GM12878 (cell line): ENCODE results near the gene FDXR. TPM values are rescaled to one million over a fixed set of nuclear protein-coding genes. Genes with fewer than 3 reads are reported as not detected.

ENCODE experiments used
- ATAC-seq: fragments of 200-7000 bp; cut with Tn5 transposase; 3 replicates; pipeline ENCODE4 v1.9.1; 2020; ENCODE audit warnings: mild to moderate bottlenecking, moderate library complexity
- BruUV-seq: library from RNA; stranded (reverse); fragments of 400-500 nt; replicated peaks from 2 replicates; lab custom pipeline; 2021; lab: Mats Ljungman, UMichigan
- CTCF ChIA-PET: fragments of 300-600 bp; sonication (Branson Sonifier 250); formaldehyde crosslinking; extraction: SDS; loops from one replicate; lab custom pipeline; 2021; ENCODE audit warnings: inconsistent platforms; lab: Yijun Ruan, JAX
- POLR2A ChIA-PET: fragments of 350-600 bp; formaldehyde crosslinking; extraction: SDS; loops from one replicate; lab custom pipeline; 2021; ENCODE audit warnings: inconsistent platforms; lab: Charles Lee
- RAD21 ChIA-PET: fragments of 300-600 bp; sonication (Branson Sonifier 250); formaldehyde crosslinking; loops from one replicate; lab custom pipeline; 2023; ENCODE audit warnings: antibody characterized with exemption; ENCODE audit not compliant: unreplicated experiment; lab: Charles Lee
- SMC1A ChIA-PET: fragments of 300-600 bp; sonication (Branson Sonifier 250); formaldehyde crosslinking; loops from one replicate; lab custom pipeline; 2023; ENCODE audit not compliant: unreplicated experiment, uncharacterized antibody; lab: Charles Lee
- DNase-seq: peaks from one replicate; pipeline ENCODE4 v3.0.0-alpha.2; 2011; ENCODE audit warnings: low read depth, low spot score
- FAIRE-seq: peaks from 3 replicates; lab custom pipeline; 2011; peaks lifted over from hg19 to GRCh38; lab: Jason Lieb, UNC
- H2AFZ ChIP-seq: 2 replicates; pipeline ENCODE4 v1.6.0; 2011; ENCODE audit warnings: low read depth, low read length, control low read depth; ENCODE audit not compliant: control insufficient read depth
- H3K27ac ChIP-seq: 2 replicates; pipeline ENCODE4 v1.5.1; 2011; ENCODE audit warnings: control low read depth; ENCODE audit not compliant: control insufficient read depth, insufficient read depth
- H3K27me3 ChIP-seq, 2 experiments: replicated peaks in 1 of 2; 2 replicates each; pipeline versions ENCODE4 v1.6.0 to v1.6.1; 2011; ENCODE audit warnings: low read length in 1 of 2; ENCODE audit not compliant: control insufficient read depth in 2 of 2, insufficient read depth in 2 of 2
- H3K36me3 ChIP-seq, 2 experiments: 2 replicates each; pipeline ENCODE4 v1.5.1; 2011; ENCODE audit warnings: low read length in 1 of 2; ENCODE audit not compliant: control insufficient read depth in 2 of 2, insufficient read depth in 2 of 2
- H3K4me1 ChIP-seq: 2 replicates; pipeline ENCODE4 v1.6.1; 2011; ENCODE audit warnings: mild to moderate bottlenecking, low read length, moderate library complexity, mixed read lengths; ENCODE audit not compliant: control insufficient read depth, insufficient read depth
- H3K4me2 ChIP-seq: 2 replicates; pipeline ENCODE4 v1.6.0; 2011; ENCODE audit warnings: control low read depth; ENCODE audit not compliant: control insufficient read depth, insufficient read depth
- H3K4me3 ChIP-seq: fragments of 200-600 bp; sonication (generic); 2 replicates; pipeline ENCODE4 v1.5.1; 2016
- H3K79me2 ChIP-seq: 2 replicates; pipeline ENCODE4 v1.6.0; 2011; ENCODE audit warnings: low read length; ENCODE audit not compliant: control insufficient read depth, insufficient read depth
- H3K9ac ChIP-seq: 2 replicates; pipeline ENCODE4 v1.8.0; 2011; ENCODE audit warnings: low read length, control low read depth, mixed read lengths; ENCODE audit not compliant: control insufficient read depth, insufficient read depth
- H3K9me3 ChIP-seq: replicated peaks from 3 replicates; pipeline ENCODE4 v1.5.1; 2011; ENCODE audit warnings: mild to moderate bottlenecking, low read length; ENCODE audit not compliant: control insufficient read depth, insufficient read depth
- H4K20me1 ChIP-seq: 2 replicates; pipeline ENCODE4 v1.6.0; 2011; ENCODE audit not compliant: control insufficient read depth, insufficient read depth
- HSF1 ChIP-seq: fragments of 150-350 bp; IDR thresholded peaks from 2 replicates; pipeline ENCODE4 v1.6.1; 2014; ENCODE audit warnings: mild to moderate bottlenecking, low read depth, low read length
- JUND ChIP-seq: IDR thresholded peaks from 2 replicates; pipeline ENCODE4 v1.6.1; 2012; ENCODE audit warnings: low read depth, mild to moderate bottlenecking, low read length, improper control_type of control experiment, moderate library complexity
- MEF2B ChIP-seq: fragments of 450-650 bp; IDR thresholded peaks from 2 replicates; pipeline ENCODE4 v1.6.1; 2018; ENCODE audit warnings: mild to moderate bottlenecking, moderate library complexity; ENCODE audit not compliant: partially characterized antibody, poor library complexity, severe bottlenecking
- NKRF ChIP-seq: fragments of 450-650 bp; conservative IDR thresholded peaks from 2 replicates; pipeline ENCODE4 v1.6.1; 2017; ENCODE audit warnings: mild to moderate bottlenecking, moderate library complexity
- STAT3 ChIP-seq: IDR thresholded peaks from 2 replicates; pipeline ENCODE4 v1.6.1; 2011; ENCODE audit warnings: low read depth, low read length, improper control_type of control experiment
- USF1 ChIP-seq: IDR thresholded peaks from 2 replicates; pipeline ENCODE4 v1.6.1; 2011; ENCODE audit warnings: borderline replicate concordance, low read depth, mild to moderate bottlenecking, moderate library complexity, mixed read lengths, low read length; ENCODE audit not compliant: insufficient read depth; ENCODE audit errors: extremely low read length
- YBX1 ChIP-seq: fragments of 450-650 bp; IDR thresholded peaks from 2 replicates; pipeline ENCODE4 v1.6.1; 2016; ENCODE audit warnings: antibody characterized with exemption
- WGBS: methylation state at CpG from one replicate; pipeline ENCODE4 v1.1.6; 2016; ENCODE audit warnings: low lambda C conversion rate; ENCODE audit not compliant: insufficient replicate concordance, insufficient coverage; ENCODE audit errors: missing lambda C conversion rate; 5-methylcytosine and 5-hydroxymethylcytosine counted together
- in situ Hi-C: fragments of 300-500 bp; cut with MboI; formaldehyde crosslinking; loops from 9 replicates; pipeline ENCODE4 v1.14.3; 2018; ENCODE audit warnings: mixed read lengths
- intact Hi-C: fragments of 100-400 bp; cut with micrococcal nuclease; formaldehyde crosslinking; loops from one replicate; pipeline ENCODE4 v1.14.2; 2022; ENCODE audit not compliant: unreplicated experiment
- polyA plus RNA-seq, 11 experiments: library from polyadenylated mRNA; depleted of rRNA in 4 of 11; unstranded in 6 of 11; stranded (reverse) in 5 of 11; fragments of >200 nt; fragmentation: Nextera tagmentation in 4 of 11; fragmentation: Illumina TruSeq in 1 of 11; extraction: Ambion mirVana in 4 of 11; extraction: Trizol in 1 of 11; gene quantifications; 1 replicate in 1 of 11; 2 replicates in 10 of 11; pipeline versions ENCODE4 v1.2.1 to v1.2.3, GENCODE V29; 2011 to 2016; ENCODE audit warnings: inconsistent platforms in 2 of 11, missing spikeins in 2 of 11, low read depth in 1 of 11
- total RNA-seq, 4 experiments: library from RNA; depleted of rRNA in 3 of 4; stranded (reverse); fragments of >200 nt in 3 of 4; fragmentation: Illumina TruSeq in 1 of 4; extraction: Trizol in 1 of 4; gene quantifications; 2 replicates each; pipeline versions ENCODE4 v1.2.1 to v1.2.3, GENCODE V29; 2013 to 2021

The FDXR gene
- total and polyA plus RNA-seq, 10 of the 15 experiments (the other 5 are each of a cell fraction or from before 2014, with no cell fraction given): 0.85 to 162 (median 48.2) TPM

- ATAC-seq: no peak
- intact Hi-C loops (no loop called here), in situ Hi-C loops (loop anchor here (5.0 kb wide), 1 partner anchor 65 kb away; no protein-coding TSS in a partner anchor)
- no peaks in the 10 kb centered on the region for H4K20me1 ChIP-seq
- no peaks in the 10 kb centered on the region for H3K36me3 ChIP-seq
- no peaks in the 10 kb centered on the region for H3K4me1 ChIP-seq
- CTCF ChIA-PET: interaction anchor here (0.7 to 3.4 kb wide), 6 partner anchors 9 to 200 kb away, joined by 3 to 14 read pairs (median 4); no protein-coding TSS in a partner anchor
- FAIRE-seq: no peak
- no peak for DNase-seq
- no peak for TF ChIP-seq YBX1
- no peak for TF ChIP-seq USF1
- POLR2A ChIA-PET: no interaction called here
- H3K79me2 ChIP-seq: no peaks in the 10 kb centered on the region
- H3K27me3 ChIP-seq: peaks cover 12 to 16% of the 10 kb centered on the region in 2 experiments
- H3K4me2 ChIP-seq: no peak overlapping the region
- H3K27ac ChIP-seq: no peak overlapping the region
- no peak overlapping the region for H2AFZ ChIP-seq
- no TSS peak for BruUV-seq
- no peaks in the 10 kb centered on the region for H3K9me3 ChIP-seq
- SMC1A ChIA-PET: interaction anchor here (0.6 kb wide), 1 partner anchor 631 kb away, joined by 3 read pairs; no protein-coding TSS in a partner anchor
- no peak overlapping the region for H3K9ac ChIP-seq
- H3K4me3 ChIP-seq: no peak overlapping the region
- RAD21 ChIA-PET: no interaction called here
- 37% methylated on average over 4 of the region's 4 CpGs for WGBS
These were observed 15.6 kb downstream of the FDXR start for GRCh38 chr17:74857191-74857590.

GRCh38 chr17:74856112-74856511 lies 16.7 kb downstream of the FDXR start:
- in situ Hi-C loops: loop anchor here (5.0 kb wide), 1 partner anchor 64 kb away; no protein-coding TSS in a partner anchor
- peaks cover 12 to 14% of the 10 kb centered on the region in 2 experiments for H3K27me3 ChIP-seq
- H3K4me2 ChIP-seq: no peak overlapping the region
- TF ChIP-seq JUND: no peak
- no peak for TF ChIP-seq STAT3
- no peak for TF ChIP-seq HSF1
- no peak for TF ChIP-seq MEF2B
- no peak for TF ChIP-seq NKRF
- no peak overlapping the region for H2AFZ ChIP-seq
- H3K4me1 ChIP-seq: no peaks in the 10 kb centered on the region
- no TSS peak for BruUV-seq
- H3K79me2 ChIP-seq: no peaks in the 10 kb centered on the region
- H3K9ac ChIP-seq: no peak overlapping the region
- POLR2A ChIA-PET: interaction anchor here (0.7 kb wide), 1 partner anchor 110 kb away, joined by 3 read pairs; no protein-coding TSS in a partner anchor
- no peaks in the 10 kb centered on the region for H4K20me1 ChIP-seq
- DNase-seq (no peak), FAIRE-seq (no peak), ATAC-seq (no peak)
- SMC1A ChIA-PET: interaction anchor here (1.0 to 1.5 kb wide), 2 partner anchors 10 to 65 kb away, joined by 4 read pairs; no protein-coding TSS in a partner anchor
- WGBS: 54% methylated on average over 7 of the region's 7 CpGs
- CTCF ChIA-PET: interaction anchor here (0.6 to 3.4 kb wide), 6 partner anchors 10 to 1117 kb away, joined by 3 to 14 read pairs (median 3); no protein-coding TSS in a partner anchor
- no peak overlapping the region for H3K27ac ChIP-seq
- no peaks in the 10 kb centered on the region for H3K9me3 ChIP-seq
- intact Hi-C loops: no loop called here
- H3K4me3 ChIP-seq: no peak overlapping the region
- no peaks in the 10 kb centered on the region for H3K36me3 ChIP-seq
- RAD21 ChIA-PET: no interaction called here
